ENCODE results near the gene GRIA3.
"Not testable (repeated sequence)": the region's sequence is repeated elsewhere in the genome, so short reads cannot be mapped to it uniquely, and the experiment has no call there.

The GRIA3 gene

GRCh38 chrX:123348468-123348867 is 164.4 kb downstream of the GRIA3 start:
- DNase-seq (ENCODE audit: low spot score), result no peak

- no peak for DNase-seq (ENCODE audit: low spot score)
These were observed 166.1 kb downstream of the GRIA3 start for GRCh38 chrX:123350226-123350625.

DNA sequence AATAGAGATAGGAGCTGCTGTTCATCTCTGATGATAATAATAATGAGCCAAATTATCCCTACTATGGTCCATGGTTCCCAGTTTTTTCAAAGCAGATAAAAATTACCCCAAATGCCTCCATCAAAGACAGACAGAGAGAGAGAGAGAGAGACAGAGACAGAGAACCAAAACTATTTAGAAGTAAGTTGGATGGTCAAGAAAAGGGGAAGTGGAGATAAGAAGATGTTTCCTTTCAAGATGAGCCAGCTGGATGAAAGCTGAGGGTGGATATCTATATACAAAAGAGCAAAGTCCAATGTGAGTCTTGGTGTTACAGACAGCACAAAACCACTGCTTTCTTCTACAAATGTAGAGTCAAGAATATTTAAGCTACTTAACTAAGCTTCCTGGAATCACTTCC is 173.9 kb downstream of the GRIA3 start:
- no peak for DNase-seq (ENCODE audit: low spot score)

GRCh38 chrX:123358457-123358856 is 174.4 kb downstream of the GRIA3 start:
- DNase-seq (ENCODE audit: low spot score), result no peak

- no peak for DNase-seq (ENCODE audit: low spot score)
These were observed 177.3 kb downstream of the GRIA3 start for GRCh38 chrX:123361371-123361770.

DNA sequence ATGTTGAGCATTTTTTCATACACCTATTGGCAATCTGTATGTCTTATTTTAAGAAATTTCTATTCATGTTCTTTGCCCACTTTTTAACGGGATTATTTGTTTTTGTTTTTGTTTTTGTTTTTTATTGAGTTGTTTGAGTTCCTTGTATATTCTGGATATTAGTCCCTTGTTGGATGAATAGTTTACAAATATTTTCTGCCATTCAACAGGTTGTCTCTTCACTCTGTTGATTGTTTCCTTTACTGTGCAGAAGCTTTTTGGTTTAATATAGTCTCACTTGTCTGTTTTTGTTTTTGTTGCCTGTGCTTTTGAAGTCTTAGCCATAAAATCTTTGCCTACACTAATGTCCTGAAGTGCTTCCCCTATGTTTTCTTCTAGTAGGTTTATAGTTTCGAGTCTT is 202.1 kb downstream of the GRIA3 start:
- DNase-seq (ENCODE audit: low spot score), result not testable (repeated sequence)

DNA sequence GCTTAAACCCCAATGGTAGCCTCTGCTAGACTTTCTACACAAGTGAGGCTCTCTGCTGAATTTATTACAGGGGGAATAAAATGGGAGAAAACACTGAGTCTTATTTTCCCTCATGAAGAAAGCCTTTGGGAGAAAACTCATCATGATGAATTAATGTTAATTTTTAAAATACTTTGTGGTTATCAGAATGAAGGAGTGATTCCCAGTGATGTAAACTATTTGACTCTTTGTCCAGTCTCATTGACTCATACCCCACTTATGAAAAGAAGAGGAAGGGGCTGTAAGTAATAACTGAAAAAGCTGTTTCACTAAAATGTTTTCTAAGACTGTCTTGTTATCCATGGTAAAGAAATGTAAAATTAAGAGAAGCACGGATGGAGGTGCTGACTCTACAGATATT is 208.8 kb downstream of the GRIA3 start:
- DNase-seq (ENCODE audit: low spot score), result no peak

DNA sequence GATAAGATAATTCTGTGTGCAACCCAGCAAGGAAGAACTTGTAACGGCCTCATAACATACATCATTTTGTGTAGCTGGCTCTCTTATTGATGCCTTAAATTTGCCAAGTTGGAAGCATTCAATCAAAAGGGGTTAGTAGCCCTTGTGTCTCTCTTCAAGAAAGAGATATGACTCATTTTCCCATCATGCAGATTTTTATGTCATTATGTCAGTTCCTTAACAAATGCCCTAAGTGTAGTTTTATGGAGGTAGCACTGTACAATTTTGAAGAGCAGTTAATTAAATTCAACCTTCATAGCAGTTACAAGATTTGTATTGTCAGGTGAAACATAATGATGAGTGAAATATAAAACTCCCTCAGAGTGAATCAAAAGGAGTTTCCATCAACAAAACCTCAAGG is 215.6 kb downstream of the GRIA3 start:
- no peak for DNase-seq (ENCODE audit: low spot score)

DNA sequence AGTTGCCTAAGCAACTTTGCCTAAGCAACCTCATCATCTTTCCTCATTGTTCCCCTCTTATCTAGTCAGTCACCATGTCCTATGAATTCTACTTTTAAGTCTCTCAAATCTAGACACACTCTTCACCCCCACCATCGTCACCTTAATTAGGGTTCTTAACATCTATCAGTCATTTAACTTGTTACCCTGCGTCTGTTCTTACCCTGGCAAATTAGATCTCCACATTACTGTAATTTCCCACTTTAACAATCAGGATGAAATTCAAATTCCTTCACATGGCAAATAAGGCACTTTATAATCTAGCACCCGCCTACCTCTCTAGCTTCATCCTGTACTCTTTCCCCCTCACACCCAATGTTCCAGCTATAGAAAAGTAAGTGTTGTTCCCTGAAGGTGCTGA is 221.2 kb downstream of the GRIA3 start:
- no peak for DNase-seq (ENCODE audit: low spot score)

DNA sequence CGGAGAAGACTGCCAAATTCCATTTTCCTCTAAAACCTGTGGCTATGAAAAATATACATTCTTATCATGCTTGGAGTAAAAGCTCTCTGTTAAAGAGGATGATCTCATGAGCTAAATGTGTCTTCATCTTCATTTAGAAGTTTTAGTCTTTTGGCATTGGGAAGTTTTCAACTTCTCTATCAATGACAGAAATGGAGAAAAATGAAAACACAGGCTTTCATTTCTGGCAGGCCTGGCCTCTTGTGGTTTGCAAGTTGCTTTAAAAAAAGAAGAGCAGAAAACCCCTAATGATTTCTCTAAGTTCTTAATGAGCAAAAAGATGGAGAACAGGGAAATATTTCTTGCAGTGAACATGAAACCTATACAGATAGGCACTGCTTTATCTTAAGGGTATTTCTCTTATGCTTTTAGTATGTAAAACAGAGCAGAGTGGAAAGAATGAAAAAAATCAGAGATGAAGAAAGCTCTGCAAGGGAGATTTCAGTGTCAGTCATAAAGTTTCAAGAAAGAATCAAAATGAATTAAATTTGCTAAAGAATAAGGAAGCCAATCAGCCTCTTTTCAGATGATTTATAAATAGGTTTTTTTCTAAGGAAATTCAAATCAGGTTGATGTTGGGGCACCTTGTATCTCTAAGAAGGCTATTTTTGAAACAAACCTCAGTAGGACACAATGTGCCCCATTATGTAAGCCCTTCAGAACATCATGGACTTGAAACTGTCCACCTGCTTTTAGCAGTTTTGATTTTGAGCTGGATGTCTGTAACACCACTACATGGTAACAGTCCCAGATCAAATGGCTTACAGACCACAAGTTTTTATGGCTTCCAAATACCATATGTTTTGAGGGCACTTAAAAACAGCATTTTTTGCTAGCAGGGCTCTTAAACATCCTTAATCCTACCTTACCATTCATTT is 225.0 kb downstream of the GRIA3 start:
- no peak for DNase-seq (ENCODE audit: low spot score)

DNA sequence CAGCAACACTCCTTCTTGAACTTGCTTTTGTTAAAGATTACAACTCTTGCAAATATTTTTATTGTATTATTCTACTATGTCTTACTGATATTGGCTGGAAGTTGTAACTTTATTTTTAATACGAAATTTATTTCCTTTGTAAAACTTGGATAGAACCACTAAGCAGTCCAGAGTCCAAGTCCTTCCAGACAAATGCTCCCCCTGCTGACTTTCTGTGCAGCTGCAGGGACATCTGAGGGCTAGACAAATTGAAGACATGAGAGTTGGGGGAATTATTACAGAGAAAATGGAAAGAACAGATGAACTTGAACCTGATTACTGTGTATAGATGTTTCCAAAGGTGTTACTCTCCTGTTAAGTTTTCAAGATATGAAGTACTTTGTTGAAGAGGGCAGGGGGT is 238.8 kb downstream of the GRIA3 start:
- DNase-seq (ENCODE audit: low spot score), result peak; percentile 4

- DNase-seq (ENCODE audit: low spot score), result no peak
These were observed 240.5 kb downstream of the GRIA3 start for GRCh38 chrX:123424546-123424945.

GRCh38 chrX:123425471-123425870 is 241.4 kb downstream of the GRIA3 start:
- no peak for DNase-seq (ENCODE audit: low spot score)

DNA sequence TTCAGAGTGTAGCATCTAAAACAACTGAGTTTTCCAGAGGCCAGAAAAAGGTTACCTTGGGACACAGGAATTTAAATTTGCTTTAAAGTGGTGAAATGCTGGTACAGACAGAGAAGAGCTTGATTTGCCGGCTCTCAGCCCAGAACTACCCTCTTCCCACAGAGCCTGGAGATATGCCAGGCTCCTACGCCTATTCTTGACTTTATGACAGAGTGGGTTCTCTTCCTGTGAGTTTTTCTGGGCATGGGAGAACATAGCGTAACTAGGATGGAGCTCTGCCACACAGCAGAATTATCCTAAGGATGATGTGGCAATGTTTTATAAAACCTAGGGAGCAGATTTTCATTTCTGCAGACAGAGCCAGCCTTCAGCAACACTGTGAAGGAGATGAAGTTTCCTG is 241.8 kb downstream of the GRIA3 start:
- no peak for DNase-seq (ENCODE audit: low spot score)

DNA sequence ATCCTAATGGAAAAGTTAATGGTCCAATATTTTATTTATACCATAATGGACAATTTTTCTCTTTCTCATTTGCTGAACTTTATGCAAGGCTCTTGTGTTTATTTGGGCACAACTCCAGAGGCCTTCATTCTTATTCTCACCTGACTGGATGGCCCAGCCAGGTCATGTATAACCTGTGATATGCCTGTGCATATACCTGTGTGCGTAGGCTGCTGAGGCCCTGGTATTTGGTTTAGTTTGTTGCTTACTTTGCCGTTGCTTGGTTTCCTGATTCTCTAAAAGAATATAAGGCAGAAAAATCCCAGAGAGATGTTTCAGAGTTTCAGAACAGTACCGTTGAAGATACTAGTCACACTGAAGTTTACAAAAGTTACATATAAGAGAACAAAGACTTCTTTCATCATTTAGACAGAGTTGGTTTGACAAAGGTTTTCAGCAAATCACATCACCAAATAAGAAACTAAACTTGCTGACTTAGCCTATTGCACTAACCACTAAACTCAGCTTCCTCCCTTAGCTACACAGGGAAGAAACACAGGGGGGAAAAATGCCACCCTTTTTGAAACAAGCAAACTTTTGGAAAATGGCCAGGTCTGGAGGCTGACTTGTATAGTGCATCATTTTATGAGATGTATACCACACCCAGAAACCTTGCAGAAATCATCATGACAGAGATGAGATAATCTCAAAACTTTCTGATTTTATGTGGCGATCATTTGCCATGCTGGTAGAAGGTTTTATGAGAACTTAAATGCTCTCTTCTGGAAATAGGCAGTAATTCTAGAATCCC is 248.5 kb downstream of the GRIA3 start:
- DNase-seq (ENCODE audit: low spot score), result no peak

GRCh38 chrX:123436512-123437136 is 252.5 kb downstream of the GRIA3 start:
- DNase-seq (ENCODE audit: low spot score), result no peak

GRCh38 chrX:123439926-123440325 is 255.8 kb downstream of the GRIA3 start:
- not testable (repeated sequence) for DNase-seq (ENCODE audit: low spot score)

DNA sequence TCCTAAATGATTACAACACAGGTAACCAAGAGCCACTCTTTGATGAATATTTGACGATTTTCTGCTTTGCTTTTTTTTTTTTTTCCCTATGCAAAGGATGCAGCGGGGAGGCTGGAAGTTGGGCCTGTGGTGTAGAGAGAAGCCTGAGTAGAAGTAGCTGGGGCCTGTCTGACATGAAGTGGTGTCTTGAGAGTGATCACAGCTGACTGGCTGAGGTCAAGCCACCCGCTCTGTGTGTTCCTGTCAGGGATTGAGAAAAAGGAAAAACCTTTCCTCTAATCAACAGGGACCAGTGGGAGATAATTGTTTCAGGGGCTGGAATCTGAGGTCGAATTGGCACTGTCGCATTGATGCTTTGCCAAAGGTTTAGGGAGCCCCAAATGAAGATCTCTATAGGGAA is 258.7 kb downstream of the GRIA3 start:
- no peak for DNase-seq (ENCODE audit: low spot score)

GRCh38 chrX:123447506-123447905 is 263.4 kb downstream of the GRIA3 start:
- DNase-seq (ENCODE audit: low spot score), result no peak

- DNase-seq (ENCODE audit: low spot score), result no peak
These were observed 265.3 kb downstream of the GRIA3 start for GRCh38 chrX:123449335-123449734.

GRCh38 chrX:123450222-123450621 is 266.1 kb downstream of the GRIA3 start:
- no peak for DNase-seq (ENCODE audit: low spot score)

DNA sequence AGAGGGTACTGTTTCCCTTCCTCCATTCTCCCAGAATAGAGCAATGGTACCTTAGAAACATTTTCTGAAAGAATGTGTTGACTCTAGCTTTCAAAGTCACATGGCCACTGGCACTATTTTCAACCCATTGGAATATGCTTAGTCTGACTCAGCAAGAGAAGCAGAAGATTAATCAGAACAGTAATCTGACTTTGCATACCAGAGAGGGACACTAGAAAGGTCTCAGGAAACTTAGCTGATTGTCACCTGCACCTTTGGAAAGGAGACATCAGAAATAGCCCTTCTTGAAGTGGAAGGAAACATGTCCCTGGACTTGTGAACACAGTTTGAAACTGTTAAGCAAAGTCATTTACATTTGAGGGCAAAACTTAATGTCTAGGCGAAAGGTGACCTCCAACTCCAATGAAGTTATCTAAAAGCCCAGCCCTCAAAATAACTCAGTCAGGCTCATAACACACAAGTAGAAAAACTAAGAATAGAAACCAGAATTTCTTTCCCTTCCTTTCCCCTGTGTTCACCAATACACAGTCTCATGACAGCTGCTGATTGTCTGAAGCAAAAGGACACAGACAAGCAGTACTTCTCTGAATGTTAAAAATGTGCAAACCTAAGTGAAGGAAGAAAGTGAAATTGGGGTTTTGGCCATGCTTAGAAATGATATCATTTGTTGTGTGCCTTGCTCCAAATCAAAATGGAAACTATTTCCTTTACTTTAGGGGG is 270.8 kb downstream of the GRIA3 start:
- DNase-seq (ENCODE audit: low spot score), result no peak
